ENCODE measurements around the gene CDSN.

Gene CDSN

GRCh38 chr6:31128093-31128676 lies 7.9 kb upstream of the CDSN start:
- POLR2A ChIA-PET: no interaction called here
- DNase-seq (ENCODE audit: extremely low spot score): peak; percentile 81
- peak; percentile 76 for TF ChIP-seq CTCF (IDR thresholded peaks at IDR 0.05; ENCODE audit: control extremely low read depth, extremely low read depth, low read depth, missing control alignments)
- CTCF ChIA-PET: interaction anchor here (0.7 to 6.8 kb wide), 24 partner anchors 8 to 264 kb away, joined by 3 to 72 read pairs (median 5); partner anchors contain the start of genes C6orf15, CDSN, PSORS1C1 and PSORS1C2

GRCh38 chr6:31126396-31127175 lies 6.3 kb upstream of the CDSN start:
- POLR2A ChIA-PET: no interaction called here
- CTCF ChIA-PET: interaction anchor here (1.0 to 6.8 kb wide), 16 partner anchors 9 to 255 kb away, joined by 3 to 72 read pairs (median 5); partner anchors contain the start of genes C6orf15, CDSN, PSORS1C1 and PSORS1C2
- TF ChIP-seq CTCF (IDR thresholded peaks at IDR 0.05; ENCODE audit: control extremely low read depth, extremely low read depth, low read depth, missing control alignments): no peak

GRCh38 chr6:31125586-31126363 lies 5.5 kb upstream of the CDSN start:
- ChIA-PET CTCF (interaction anchor here (0.7 to 6.8 kb wide), 8 partner anchors 8 to 71 kb away, joined by 3 to 72 read pairs (median 7); partner anchors contain the start of genes CDSN and PSORS1C1), POLR2A (no interaction called here)
- no peak for DNase-seq (ENCODE audit: extremely low spot score)
- no peak for TF ChIP-seq CTCF (IDR thresholded peaks at IDR 0.05; ENCODE audit: control extremely low read depth, extremely low read depth, low read depth, missing control alignments)

More at GRCh38 chr6:31126396-31127175, 6.3 kb upstream of the CDSN start:
- peak; percentile 39 for DNase-seq (ENCODE audit: extremely low spot score)

- ChIA-PET CTCF (interaction anchor here (1.1 to 2.4 kb wide), 3 partner anchors 12 to 72 kb away, joined by 3 to 8 read pairs (median 7); no protein-coding TSS in a partner anchor), POLR2A (no interaction called here)
- no peak for TF ChIP-seq CTCF (IDR thresholded peaks at IDR 0.05; ENCODE audit: control extremely low read depth, extremely low read depth, low read depth, missing control alignments)
- no peak for DNase-seq (ENCODE audit: extremely low spot score)
These were observed 4.9 kb upstream of the CDSN start for GRCh38 chr6:31125162-31125561.

- no peak for DNase-seq (ENCODE audit: extremely low spot score)
- POLR2A ChIA-PET: no interaction called here
- no peak for TF ChIP-seq CTCF (IDR thresholded peaks at IDR 0.05; ENCODE audit: control extremely low read depth, extremely low read depth, low read depth, missing control alignments)
- CTCF ChIA-PET: interaction anchor here (0.8 to 1.8 kb wide), 6 partner anchors 12 to 578 kb away, joined by 3 to 7 read pairs (median 4); no protein-coding TSS in a partner anchor
These were observed 2.8 kb upstream of the CDSN start for GRCh38 chr6:31122791-31123706.
